Measurements from ENCODE around the gene CXCL17.
"Not testable (repeated sequence)": the region's sequence is repeated elsewhere in the genome, so short reads cannot be mapped to it uniquely, and the experiment has no call there.

CXCL17 gene

DNA sequence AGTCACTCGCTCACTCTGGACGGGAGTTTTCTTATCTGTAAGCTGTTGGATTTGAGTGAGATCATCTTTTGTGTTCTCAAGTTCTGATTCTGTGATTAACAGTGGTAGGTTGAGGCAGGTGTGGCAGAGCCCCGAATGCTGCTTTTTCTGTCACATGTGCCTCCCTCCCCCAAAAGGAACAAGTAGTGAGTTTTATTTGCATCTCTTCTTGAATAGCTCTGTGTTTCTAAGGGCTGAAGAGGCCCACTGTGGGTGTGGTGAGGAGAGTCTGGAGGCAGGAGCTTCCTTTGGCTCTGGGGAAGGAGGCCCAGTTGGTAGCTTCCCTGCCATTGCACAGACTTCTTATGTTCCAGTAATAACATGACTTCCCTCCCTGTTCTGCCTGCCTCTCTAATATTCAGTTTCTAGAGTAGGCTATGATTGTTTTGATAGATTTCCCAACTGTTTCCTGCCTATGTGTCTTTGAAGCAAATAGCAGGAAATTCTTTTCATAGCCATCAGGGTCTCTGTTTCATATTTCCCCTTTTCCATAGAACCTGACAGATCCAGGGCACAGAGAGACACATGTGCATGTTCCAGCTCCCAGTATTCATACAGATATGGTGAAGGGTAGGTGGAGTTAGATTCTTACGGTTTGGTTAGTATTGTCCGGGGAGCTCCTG, 23.9 kb upstream of the CXCL17 start:
- no peak for DNase-seq (ENCODE audit: low spot score)

- no peak for DNase-seq (ENCODE audit: low spot score)
Measured at GRCh38 chr19:42465827-42466280, 23.1 kb upstream of the CXCL17 start.

DNA sequence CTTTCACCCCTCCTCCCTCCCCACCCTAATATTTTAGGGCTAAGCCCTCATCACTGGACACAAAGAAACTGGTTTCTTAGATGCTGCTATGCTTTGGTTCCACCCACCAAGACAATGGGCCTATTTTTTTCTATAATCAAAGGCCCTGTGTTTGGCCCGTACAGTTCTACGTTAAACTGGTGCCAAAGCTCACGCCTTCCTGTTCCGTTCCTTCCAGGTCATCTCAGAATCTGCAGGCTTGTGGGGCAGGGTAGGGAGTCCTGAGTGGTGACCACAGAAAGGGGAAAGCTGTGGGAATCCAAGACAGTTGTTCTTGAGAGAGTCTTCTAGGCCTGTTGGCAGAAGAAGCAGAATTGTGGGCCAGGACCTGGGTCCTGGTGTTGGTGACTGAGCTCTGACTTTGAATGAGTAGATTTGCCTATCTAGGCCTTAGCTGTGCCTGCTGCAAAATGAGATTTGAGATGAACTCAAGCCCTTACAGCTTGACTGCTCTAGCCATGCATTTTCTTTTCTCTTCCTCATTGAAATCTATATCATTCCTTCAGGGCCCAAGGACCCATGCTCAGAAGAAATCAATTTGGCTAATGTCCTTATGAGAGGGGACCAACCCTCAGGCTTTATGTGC, 19.1 kb upstream of the CXCL17 start:
- no peak for DNase-seq (ENCODE audit: low spot score)

DNA sequence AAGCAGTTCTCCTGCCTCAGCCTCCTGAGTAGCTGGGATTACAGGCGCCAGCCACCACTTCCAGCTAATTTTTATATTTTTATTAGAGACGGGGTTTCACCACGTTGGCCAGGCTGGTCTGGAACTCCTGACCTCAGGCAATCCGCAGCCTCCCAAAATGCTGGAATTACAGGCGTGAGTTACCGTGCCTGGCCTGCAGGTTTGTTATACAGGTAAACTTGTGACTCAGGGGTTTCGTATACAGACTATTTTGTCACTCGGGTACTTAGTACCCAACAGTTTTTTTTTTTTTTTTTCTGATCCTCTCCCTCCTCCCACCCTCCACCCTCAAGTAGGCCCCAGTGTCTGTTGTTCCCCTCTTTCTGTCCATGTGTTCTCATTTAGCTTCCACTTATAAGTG, 18.5 kb upstream of the CXCL17 start:
- not testable (repeated sequence) for DNase-seq (ENCODE audit: low spot score)

DNA sequence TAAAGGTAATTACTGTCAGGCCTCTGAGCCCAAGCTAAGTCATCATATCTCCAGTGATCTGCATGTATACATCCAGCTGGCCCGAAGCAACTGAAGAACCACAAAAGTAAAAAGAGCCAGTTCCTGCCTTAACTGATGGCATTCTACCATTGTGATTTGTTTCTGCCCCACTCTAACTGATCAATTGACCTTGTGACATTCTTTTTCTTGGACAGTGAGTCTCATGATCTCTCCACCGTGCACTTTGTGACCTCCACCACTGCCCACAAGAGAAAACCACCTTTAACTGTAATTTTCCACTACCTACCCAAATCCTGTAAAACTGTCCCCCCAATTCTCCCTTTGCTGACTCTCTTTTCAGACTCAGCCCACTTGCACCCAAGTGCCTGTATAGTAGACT, 17.2 kb upstream of the CXCL17 start:
- DNase-seq (ENCODE audit: low spot score): no peak

DNA sequence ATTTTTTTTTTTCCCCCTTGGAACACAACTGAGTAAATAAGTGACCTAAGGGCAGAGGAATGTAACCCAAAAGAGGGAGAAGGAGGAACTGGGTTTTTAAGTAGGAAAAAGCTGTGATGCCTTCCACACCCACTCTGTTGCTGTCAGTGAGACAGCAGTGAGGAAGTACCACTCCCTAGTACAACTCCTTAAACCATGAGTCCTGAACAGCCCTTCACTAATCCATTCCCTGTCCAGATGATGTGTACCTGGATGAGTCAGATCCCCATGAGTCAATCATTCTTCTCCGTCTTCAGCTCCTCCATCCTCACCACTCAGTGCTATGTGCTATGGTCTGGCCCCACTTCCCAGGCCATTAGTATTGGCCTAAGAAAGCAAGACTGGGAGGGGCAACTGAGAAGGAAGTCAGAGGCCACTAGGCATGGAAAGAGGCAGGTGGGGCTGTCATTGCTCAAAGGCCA, 12.9 kb upstream of the CXCL17 start:
- DNase-seq (ENCODE audit: low spot score): no peak

DNA sequence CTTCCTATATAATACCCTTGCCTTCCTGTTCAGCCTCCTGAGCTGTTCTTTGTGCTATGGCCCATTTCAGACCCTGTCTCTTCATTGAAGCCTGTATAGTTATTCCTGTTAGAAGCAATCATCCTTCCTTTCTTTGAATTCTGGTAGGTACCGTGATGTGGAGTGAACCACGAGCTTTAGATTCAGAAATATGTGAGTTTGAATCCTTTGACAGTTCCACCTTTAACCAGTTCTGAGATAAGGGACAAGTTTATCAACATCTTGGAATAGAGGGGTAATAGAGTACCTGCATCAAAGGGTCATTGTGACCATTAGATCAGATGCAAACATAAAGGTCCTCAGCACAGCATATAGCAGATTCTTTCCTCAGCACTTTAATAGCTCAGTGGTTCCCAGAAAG, 12.3 kb upstream of the CXCL17 start:
- no peak for DNase-seq (ENCODE audit: low spot score)

DNA sequence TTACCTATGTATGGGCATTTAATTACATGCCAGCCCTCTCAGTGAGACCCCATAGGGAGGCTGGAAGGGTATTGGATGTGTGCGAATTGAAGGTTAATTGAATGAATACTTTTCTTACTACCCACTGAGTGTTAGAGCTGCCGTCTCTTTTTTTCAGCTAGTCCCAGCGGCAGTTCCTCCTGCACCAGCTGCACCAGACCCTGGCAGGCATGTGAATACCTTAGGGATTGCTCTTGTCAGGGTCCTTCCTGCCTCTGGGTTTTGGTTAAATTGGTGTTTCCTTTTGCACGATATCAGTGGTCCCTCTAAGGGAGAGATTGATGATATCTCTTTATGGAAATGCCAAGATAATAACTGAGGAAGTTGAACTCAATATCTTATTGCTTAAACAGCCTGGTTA, 9.8 kb upstream of the CXCL17 start:
- DNase-seq (ENCODE audit: low spot score): no peak

DNA sequence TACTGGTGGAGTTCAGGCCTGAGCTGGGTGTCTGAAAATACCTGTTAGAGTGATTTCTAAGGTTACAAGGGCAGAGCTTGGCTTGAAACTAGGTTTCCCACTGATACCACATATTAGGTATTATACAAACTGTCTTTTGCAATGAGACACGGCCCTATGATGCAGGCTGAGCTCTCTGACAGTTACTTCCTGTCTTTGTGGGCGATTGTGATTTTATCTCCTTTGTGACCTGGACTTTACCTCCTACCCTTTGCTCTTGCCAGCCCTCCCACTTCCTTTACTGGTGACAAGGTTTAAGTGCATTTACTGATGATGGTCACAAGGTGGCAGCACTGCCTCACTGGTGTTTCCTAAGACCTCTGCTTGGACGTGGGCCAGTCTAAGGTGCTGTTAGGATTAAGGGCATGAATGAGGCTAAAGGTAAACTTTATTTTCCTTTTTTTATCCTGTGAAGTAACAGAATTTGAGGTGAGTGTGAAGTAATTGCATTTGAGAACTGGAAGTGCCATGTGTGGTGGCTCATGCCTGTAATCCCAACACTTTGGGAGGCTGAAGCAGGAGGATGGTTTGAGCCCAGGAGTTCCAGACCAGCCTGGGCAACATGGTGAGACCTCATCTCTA, 7.7 kb upstream of the CXCL17 start:
- peak; percentile 75 for DNase-seq (ENCODE audit: low spot score)

DNA sequence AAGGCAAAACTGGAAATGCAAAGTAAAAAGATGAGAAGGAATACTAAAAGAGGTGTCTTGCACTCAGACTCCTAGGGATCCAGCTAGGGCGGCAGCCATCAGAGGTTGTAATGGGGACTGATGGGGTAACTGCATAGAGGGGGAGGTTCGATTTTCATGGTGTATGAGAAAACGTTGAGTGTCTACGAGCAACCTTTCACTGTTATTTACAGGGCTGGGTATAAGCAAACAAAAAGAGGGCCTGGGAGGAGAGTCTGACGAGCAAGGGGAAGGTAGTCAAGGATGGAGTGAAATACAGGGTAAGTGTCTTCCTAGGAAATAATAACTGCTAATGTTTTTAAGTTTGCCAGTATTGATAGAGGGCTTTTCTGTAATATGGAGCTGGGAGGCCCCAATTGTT, 5.6 kb upstream of the CXCL17 start:
- not testable (repeated sequence) for DNase-seq (ENCODE audit: low spot score)

DNA sequence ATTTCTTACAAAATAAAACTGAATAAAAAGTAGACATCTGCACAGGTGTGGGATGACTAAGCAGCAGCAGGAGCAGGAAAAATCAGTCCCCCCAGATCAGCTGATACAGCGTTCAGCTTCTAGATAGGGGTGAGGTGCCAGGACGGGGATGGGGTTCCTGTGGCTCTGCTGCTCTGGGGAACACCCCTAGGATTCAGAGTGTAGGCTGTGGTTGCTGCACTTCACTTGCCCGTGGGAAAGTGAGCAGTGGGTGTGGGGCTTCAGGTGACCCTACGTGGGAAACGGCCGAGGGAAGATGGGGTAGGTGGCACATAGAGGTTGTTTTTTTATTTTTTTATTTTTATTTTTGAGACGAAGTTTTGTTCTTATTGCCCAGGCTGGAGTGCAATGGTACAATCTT, 3.2 kb upstream of the CXCL17 start:
- no peak for DNase-seq (ENCODE audit: low spot score)

- DNase-seq (ENCODE audit: low spot score): no peak
Measured at GRCh38 chr19:42443944-42444398, 1.2 kb upstream of the CXCL17 start.

DNA sequence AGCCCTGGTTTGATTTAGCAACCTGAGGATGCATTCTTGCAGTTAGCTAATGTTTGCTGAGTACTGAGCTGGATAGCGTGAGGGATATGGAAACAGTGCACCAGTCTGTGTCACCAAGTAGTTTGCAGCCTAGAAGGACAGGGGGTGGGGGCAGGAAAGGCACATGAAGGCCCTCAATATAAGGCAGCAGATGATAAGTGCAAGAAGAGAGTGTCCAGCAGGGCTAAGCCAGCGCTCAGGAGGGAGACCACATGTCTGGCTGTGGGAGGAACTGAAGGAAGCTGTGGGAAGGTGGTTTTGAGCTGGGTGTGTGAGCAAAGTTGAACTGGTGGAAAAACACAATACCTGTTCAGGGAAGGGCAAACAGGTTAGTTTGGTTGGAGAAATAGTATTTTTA, 1.7 kb downstream of the CXCL17 start:
- no peak for DNase-seq (ENCODE audit: low spot score)

- peak; percentile 44 for DNase-seq (ENCODE audit: low spot score)
Measured at GRCh38 chr19:42440357-42441048, 2.2 kb downstream of the CXCL17 start.

DNA sequence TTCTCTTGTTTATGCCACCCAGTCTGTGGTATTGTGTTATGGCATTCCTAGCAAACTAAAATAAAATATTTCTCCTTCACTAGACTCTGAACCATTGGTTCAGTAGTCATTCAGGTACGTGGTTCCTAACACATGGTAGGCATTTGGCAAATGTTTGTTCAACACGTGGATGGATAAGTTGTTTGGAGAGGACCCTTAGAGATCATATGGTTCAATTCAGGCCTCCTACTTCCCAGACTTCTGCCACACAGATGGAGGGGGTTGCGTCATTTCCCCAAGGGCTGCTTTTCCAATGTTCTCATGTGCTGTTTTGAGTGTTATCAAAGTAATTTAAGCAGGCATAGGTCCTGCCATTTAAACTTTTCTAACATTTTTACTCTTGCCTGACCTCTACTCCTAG, 6.7 kb downstream of the CXCL17 start:
- DNase-seq (ENCODE audit: low spot score): no peak

DNA sequence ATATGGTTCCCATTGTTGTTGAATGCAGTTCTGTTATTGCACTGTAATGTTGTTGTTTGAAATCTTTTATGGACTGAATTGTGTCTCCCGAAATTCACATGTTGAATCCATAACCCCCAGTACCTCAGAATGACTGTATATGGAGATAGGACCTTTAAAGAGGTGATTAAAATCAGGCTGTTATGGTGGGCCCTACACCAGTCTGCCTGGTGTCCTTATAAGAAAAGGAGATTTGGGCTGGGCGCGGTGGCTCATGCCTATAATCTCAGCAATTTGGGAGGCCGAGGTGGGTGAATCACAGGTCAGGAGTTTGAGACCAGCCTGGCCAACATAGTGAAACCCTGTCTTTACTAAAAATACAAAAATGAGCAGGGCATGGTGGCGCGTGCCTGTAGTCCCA, 7.4 kb downstream of the CXCL17 start:
- no peak for DNase-seq (ENCODE audit: low spot score)

- DNase-seq (ENCODE audit: low spot score): peak; percentile 63
Measured at GRCh38 chr19:42433503-42434260, 9.1 kb downstream of the CXCL17 start.

DNA sequence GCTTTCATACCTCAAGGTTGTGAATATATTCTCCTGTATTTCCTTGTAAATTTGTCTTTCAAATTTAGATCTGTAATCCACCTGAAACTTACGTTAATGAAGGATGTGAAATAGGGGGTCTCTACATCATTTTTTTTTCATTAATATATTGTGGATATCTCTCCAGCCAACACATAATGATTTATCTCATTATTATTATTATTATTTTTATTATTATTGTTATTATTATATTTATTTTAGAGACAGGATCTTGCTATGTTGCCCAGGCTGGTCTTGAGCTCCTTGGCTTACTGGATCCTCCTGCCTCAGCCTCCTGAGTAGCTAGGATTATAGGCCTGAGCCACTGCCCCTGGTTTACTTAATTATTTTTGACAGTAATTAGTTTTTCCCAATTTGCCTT, 11.3 kb downstream of the CXCL17 start:
- DNase-seq (ENCODE audit: low spot score): no peak

DNA sequence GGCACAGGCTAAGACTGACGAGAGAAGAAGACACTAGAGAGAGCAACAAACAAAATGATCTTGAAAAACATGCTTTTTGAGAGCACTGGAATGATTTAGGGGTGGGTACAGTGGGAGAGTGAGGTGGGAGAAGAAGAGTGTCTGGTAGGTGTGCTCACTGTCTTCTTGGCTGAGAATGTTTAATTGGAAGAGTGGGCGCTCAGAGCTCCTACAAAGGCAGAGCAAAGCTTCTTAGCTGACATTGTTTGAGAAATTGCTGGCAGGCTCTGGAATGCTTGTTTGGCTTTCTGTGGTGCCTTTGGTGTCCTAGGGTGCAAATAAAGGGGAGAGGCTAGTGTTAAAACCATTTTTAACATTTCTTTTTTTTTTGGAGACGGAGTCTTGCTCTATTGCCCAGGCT, 14.1 kb downstream of the CXCL17 start:
- no peak for DNase-seq (ENCODE audit: low spot score)

- no peak for DNase-seq (ENCODE audit: low spot score)
Measured at GRCh38 chr19:42427313-42427712, 15.4 kb downstream of the CXCL17 start, which contains the start of gene LIPE. TSS of gene LIPE (minus strand) at chr19:42427388. CDS start at chr19:42427149, 239 bp downstream.

GRCh38 chr19:42426643-42427042, 16.1 kb downstream of the CXCL17 start:
- no peak for DNase-seq (ENCODE audit: low spot score)
